K562 (cell line): Measurements from ENCODE around the gene AGAP3. TPM values are rescaled to one million over a fixed set of nuclear protein-coding genes. Genes with fewer than 3 reads are reported as not detected.
A peak's percentile ranks its signal among the peaks of the same experiment; 100 is the strongest.

Source experiments
- ATAC-seq: fragments of 200-7000 bp; cut with Tn5 transposase; 3 replicates; pipeline ENCODE4 v1.9.1; 2020; ENCODE audit warnings: moderate library complexity
- BruUV-seq: library from RNA; stranded (reverse); fragments of 400-500 nt; replicated peaks from 2 replicates; lab custom pipeline; 2021; lab: Mats Ljungman, UMichigan
- CTCF ChIA-PET: fragments of 300-600 bp; formaldehyde crosslinking; extraction: SDS; loops from one replicate; lab custom pipeline; 2021; ENCODE audit warnings: low intra/inter-chr PET ratio; lab: Yijun Ruan, JAX
- POLR2A ChIA-PET: fragments of 300-600, 350-650 bp; sonication (Branson Sonifier 250); formaldehyde crosslinking; extraction: SDS; loops from one replicate; lab custom pipeline; 2021; ENCODE audit warnings: antibody characterized with exemption, inconsistent platforms; lab: Yijun Ruan, JAX
- DNase-seq, 4 experiments: peaks; one replicate each; pipeline versions ENCODE4 v3.0.0 to v3.0.0-alpha.2; 2011 to 2018; ENCODE audit warnings: low spot score in 3 of 4, mixed read lengths in 3 of 4; ENCODE audit errors: extremely low read depth in 1 of 4
- FAIRE-seq: peaks from 2 replicates; lab custom pipeline; 2011; peaks lifted over from hg19 to GRCh38; lab: Jason Lieb, UNC
- H2AFZ ChIP-seq: 2 replicates; pipeline ENCODE4 v1.6.0; 2011; ENCODE audit warnings: low read depth, low read length, control low read depth, inconsistent platforms
- H3K27ac ChIP-seq: fragments of 200-600 bp; 3 replicates; pipeline ENCODE4 v1.8.0; 2011; ENCODE audit warnings: low read depth, mild to moderate bottlenecking, control low read depth, inconsistent platforms, low read length, moderate library complexity, mixed read lengths; ENCODE audit errors: extremely low read depth
- H3K27me3 ChIP-seq, 2 experiments: fragments of 300-600 bp in 1 of 2; 2 replicates in 1 of 2; 3 replicates in 1 of 2; pipeline versions ENCODE4 v1.6.0 to v1.8.0; 2011; ENCODE audit warnings: inconsistent platforms in 2 of 2, low read length in 2 of 2, mild to moderate bottlenecking in 1 of 2, mixed read lengths in 1 of 2, moderate library complexity in 1 of 2; ENCODE audit not compliant: control insufficient read depth in 2 of 2, insufficient read depth in 2 of 2
- H3K36me3 ChIP-seq: fragments of 300-600 bp; 3 replicates; pipeline ENCODE4 v1.8.0; 2011; ENCODE audit warnings: mild to moderate bottlenecking, low read length, inconsistent platforms; ENCODE audit not compliant: control insufficient read depth, insufficient read depth
- H3K4me1 ChIP-seq, 2 experiments: fragments of 200-600 bp in 1 of 2; replicated peaks in 1 of 2; 2 replicates in 1 of 2; 3 replicates in 1 of 2; pipeline versions ENCODE4 v1.5.1 to v1.8.0; 2011; ENCODE audit warnings: inconsistent platforms in 2 of 2, low read length in 2 of 2, mild to moderate bottlenecking in 1 of 2, mixed read lengths in 1 of 2, moderate library complexity in 1 of 2; ENCODE audit not compliant: control insufficient read depth in 2 of 2, insufficient read depth in 2 of 2
- H3K4me2 ChIP-seq: 2 replicates; pipeline ENCODE4 v1.6.1; 2011; ENCODE audit warnings: low read length, control low read depth, inconsistent platforms, mixed read lengths; ENCODE audit not compliant: insufficient read depth
- H3K4me3 ChIP-seq: fragments of 200-600 bp; sonication (generic), shearing (Covaris generic); 2 replicates; pipeline ENCODE4 v1.5.1; 2016; ENCODE audit warnings: control low read depth, inconsistent platforms
- H3K79me2 ChIP-seq: fragments of 200-600 bp; 3 replicates; pipeline ENCODE4 v1.8.0; 2011; ENCODE audit warnings: low read length, inconsistent platforms; ENCODE audit not compliant: control insufficient read depth, insufficient read depth
- H3K9ac ChIP-seq, 2 experiments: 2 replicates each; pipeline versions ENCODE4 v1.6.0 to v1.6.1; 2011; ENCODE audit warnings: low read depth in 2 of 2, low read length in 2 of 2, control low read depth in 1 of 2, inconsistent platforms in 1 of 2, mild to moderate bottlenecking in 1 of 2, mixed read lengths in 1 of 2; ENCODE audit not compliant: insufficient read depth in 1 of 2
- H3K9me1 ChIP-seq: one replicate; pipeline ENCODE4 v1.6.0; 2011; ENCODE audit warnings: inconsistent platforms, mild to moderate bottlenecking, low read length, moderate library complexity; ENCODE audit not compliant: control insufficient read depth, insufficient read depth
- H3K9me3 ChIP-seq: replicated peaks from 2 replicates; pipeline ENCODE4 v1.5.1; 2011; ENCODE audit warnings: low read depth, low read length, inconsistent platforms; ENCODE audit not compliant: control insufficient read depth, insufficient read depth
- H4K20me1 ChIP-seq: replicated peaks from 2 replicates; pipeline ENCODE4 v1.6.1; 2011; ENCODE audit warnings: low read length, inconsistent platforms, mixed read lengths; ENCODE audit not compliant: control insufficient read depth, insufficient read depth
- FOSL1 ChIP-seq: fragments of 200-800 bp; sonication (Bioruptor generic); conservative IDR thresholded peaks from 2 replicates; pipeline ENCODE4 v1.6.1; 2016; ENCODE audit warnings: missing genetic modification characterization, missing compliant biosample characterization
- HMGN3 ChIP-seq: IDR thresholded peaks from 2 replicates; pipeline ENCODE4 v1.6.1; 2011; ENCODE audit warnings: borderline replicate concordance, low read depth, mild to moderate bottlenecking, mixed read lengths, low read length; ENCODE audit not compliant: insufficient read length; ENCODE audit errors: extremely low read depth
- L3MBTL2 ChIP-seq: fragments of 450-650 bp; IDR thresholded peaks from 2 replicates; pipeline ENCODE4 v1.6.1; 2016; ENCODE audit warnings: mild to moderate bottlenecking, moderate library complexity
- SIN3A ChIP-seq, 2 experiments: fragments of 150-350 bp in 1 of 2; IDR thresholded peaks; 2 replicates each; pipeline ENCODE4 v1.6.1; 2011 to 2016; ENCODE audit warnings: borderline replicate concordance in 2 of 2, low read depth in 2 of 2, low read length in 2 of 2, mild to moderate bottlenecking in 2 of 2, moderate library complexity in 2 of 2; ENCODE audit not compliant: control insufficient read depth in 1 of 2
- ZMIZ1 ChIP-seq, 2 experiments: fragments of 150-350 bp in 1 of 2; IDR thresholded peaks; 2 replicates each; pipeline ENCODE4 v1.6.1; 2012 to 2016; ENCODE audit warnings: low read depth in 2 of 2, low read length in 2 of 2, mild to moderate bottlenecking in 1 of 2, moderate library complexity in 1 of 2
- ZNF518B ChIP-seq: fragments of 250-450 bp; sonication (Bioruptor Pico); IDR thresholded peaks from 2 replicates; pipeline ENCODE4 v1.5.0; 2021; ENCODE audit warnings: mild to moderate bottlenecking, moderate library complexity
- WGBS: fragments of 100-300 bp; shearing (Covaris generic); methylation state at CpG from one replicate; pipeline ENCODE4 v1.1.6; 2016; ENCODE audit warnings: low coverage, mixed read lengths; ENCODE audit not compliant: insufficient coverage; ENCODE audit errors: missing lambda C conversion rate; 5-methylcytosine and 5-hydroxymethylcytosine counted together
- in situ Hi-C: fragments of 300-500 bp; cut with MboI; formaldehyde crosslinking; loops from 4 replicates; pipeline ENCODE4 v1.15.0; 2018; ENCODE audit warnings: inconsistent platforms, mixed read lengths
- intact Hi-C: fragments of 100-400 bp; cut with micrococcal nuclease; formaldehyde crosslinking; loops from 2 replicates; pipeline ENCODE4 v1.14.2; 2022
- polyA plus RNA-seq, 8 experiments: library from polyadenylated mRNA; depleted of rRNA in 4 of 8; stranded (reverse) in 5 of 8; unstranded in 3 of 8; fragments of >200 nt; fragmentation: Nextera tagmentation in 2 of 8; fragmentation: Illumina TruSeq in 1 of 8; extraction: Ambion mirVana in 2 of 8; extraction: Trizol in 1 of 8; gene quantifications; 2 replicates each; pipeline versions ENCODE4 v1.2.1 to v1.2.3, GENCODE V29; 2011 to 2014; ENCODE audit warnings: inconsistent platforms in 1 of 8, missing spikeins in 1 of 8
- total RNA-seq, 7 experiments: library from RNA; depleted of rRNA in 6 of 7; stranded (reverse); fragments of >200 nt in 6 of 7; fragmentation: Illumina TruSeq in 2 of 7; extraction: Trizol in 2 of 7; gene quantifications; 2 replicates each; pipeline versions ENCODE4 v1.2.1 to v1.2.3, GENCODE V29; 2011 to 2021; ENCODE audit warnings: low replicate concordance in 1 of 7
- TF ChIP-seq, protein P1 (sequence below): sonication (generic); formaldehyde crosslinking; IDR thresholded peaks from 2 replicates; pipeline ENCODE4 v1.8.0; 2022; ENCODE audit warnings: mild to moderate bottlenecking, missing genetic modification reagents

Gene AGAP3
- total and polyA plus RNA-seq, 9 of the 15 experiments (the other 6 are each of a cell fraction or from before 2014, with no cell fraction given), result 3.4 to 208 (median 62.2) TPM

DNA sequence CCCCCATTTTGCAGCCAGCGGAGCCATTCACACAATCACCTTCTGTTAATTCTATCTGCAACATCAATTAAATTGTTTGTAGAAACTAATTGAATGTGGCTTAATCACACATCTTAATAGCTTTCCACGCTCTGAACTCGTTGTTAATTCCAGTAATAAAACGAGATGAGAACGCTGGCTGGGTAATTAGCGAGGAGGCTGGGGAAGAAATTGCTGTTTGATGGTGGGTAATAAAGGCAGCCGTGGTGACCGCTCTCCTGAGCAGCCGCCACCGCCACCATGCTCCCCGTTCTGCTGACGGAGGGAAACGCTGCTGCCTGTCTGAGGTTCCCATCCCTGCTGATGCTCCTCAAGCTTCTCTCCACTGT is 44.9 kb downstream of the AGAP3 start:
- Histone ChIP-seq H3K36me3 (peaks cover 97% of the 10 kb centered on the region), H3K9me3 (no peaks in the 10 kb centered on the region), H3K9me1 (peaks cover 5% of the 10 kb centered on the region), H3K79me2 (no peaks in the 10 kb centered on the region), H3K9ac (peak overlapping the region in 1 of 2 experiments; percentile 15; a peak in 1 of 4 replicates), H2AFZ (no peak overlapping the region), H3K4me1 (peaks cover 0 to 15% of the 10 kb centered on the region in 2 experiments; a peak in 1 of 5 replicates), H3K4me3 (no peak overlapping the region), H3K27me3 (no peaks in the 10 kb centered on the region; a peak in 1 of 5 replicates), H3K27ac (no peak overlapping the region), H3K4me2 (no peak overlapping the region), H4K20me1 (peaks cover 4% of the 10 kb centered on the region)
- intact Hi-C loops, result no loop called here
- WGBS, result 94% methylated on average over 13 of the region's 13 CpGs
- DNase-seq (no peak), FAIRE-seq (no peak), ATAC-seq (no peak)
- ChIA-PET CTCF (no interaction called here), POLR2A (interaction anchor here (0.6 to 1.4 kb wide), 2 partner anchors 8 to 36 kb away, joined by 3 read pairs; no protein-coding TSS in a partner anchor)
- in situ Hi-C loops, result no loop called here
- no TSS peak for BruUV-seq
- TF ChIP-seq HMGN3, result no peak
- no peak for TF ChIP-seq SIN3A (IDR thresholded peaks at IDR 0.05; ENCODE audit: borderline replicate concordance in 2 of 2, control insufficient read depth in 1 of 2, low read depth in 2 of 2, low read length in 2 of 2)
- TF ChIP-seq ZNF518B (CRISPR knock-in tag), result no peak
- TF ChIP-seq ZMIZ1 (IDR thresholded peaks at IDR 0.05; ENCODE audit: low read depth in 2 of 2, low read length in 2 of 2), result no peak
- TF ChIP-seq L3MBTL2, result no peak
- TF ChIP-seq, protein P1, sequence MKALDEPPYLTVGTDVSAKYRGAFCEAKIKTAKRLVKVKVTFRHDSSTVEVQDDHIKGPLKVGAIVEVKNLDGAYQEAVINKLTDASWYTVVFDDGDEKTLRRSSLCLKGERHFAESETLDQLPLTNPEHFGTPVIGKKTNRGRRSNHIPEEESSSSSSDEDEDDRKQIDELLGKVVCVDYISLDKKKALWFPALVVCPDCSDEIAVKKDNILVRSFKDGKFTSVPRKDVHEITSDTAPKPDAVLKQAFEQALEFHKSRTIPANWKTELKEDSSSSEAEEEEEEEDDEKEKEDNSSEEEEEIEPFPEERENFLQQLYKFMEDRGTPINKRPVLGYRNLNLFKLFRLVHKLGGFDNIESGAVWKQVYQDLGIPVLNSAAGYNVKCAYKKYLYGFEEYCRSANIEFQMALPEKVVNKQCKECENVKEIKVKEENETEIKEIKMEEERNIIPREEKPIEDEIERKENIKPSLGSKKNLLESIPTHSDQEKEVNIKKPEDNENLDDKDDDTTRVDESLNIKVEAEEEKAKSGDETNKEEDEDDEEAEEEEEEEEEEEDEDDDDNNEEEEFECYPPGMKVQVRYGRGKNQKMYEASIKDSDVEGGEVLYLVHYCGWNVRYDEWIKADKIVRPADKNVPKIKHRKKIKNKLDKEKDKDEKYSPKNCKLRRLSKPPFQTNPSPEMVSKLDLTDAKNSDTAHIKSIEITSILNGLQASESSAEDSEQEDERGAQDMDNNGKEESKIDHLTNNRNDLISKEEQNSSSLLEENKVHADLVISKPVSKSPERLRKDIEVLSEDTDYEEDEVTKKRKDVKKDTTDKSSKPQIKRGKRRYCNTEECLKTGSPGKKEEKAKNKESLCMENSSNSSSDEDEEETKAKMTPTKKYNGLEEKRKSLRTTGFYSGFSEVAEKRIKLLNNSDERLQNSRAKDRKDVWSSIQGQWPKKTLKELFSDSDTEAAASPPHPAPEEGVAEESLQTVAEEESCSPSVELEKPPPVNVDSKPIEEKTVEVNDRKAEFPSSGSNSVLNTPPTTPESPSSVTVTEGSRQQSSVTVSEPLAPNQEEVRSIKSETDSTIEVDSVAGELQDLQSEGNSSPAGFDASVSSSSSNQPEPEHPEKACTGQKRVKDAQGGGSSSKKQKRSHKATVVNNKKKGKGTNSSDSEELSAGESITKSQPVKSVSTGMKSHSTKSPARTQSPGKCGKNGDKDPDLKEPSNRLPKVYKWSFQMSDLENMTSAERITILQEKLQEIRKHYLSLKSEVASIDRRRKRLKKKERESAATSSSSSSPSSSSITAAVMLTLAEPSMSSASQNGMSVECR (CRISPR knock-in tag), result no peak
- TF ChIP-seq FOSL1, result no peak
